SK-N-SH treated with all-trans-retinoic acid at 6 μM for 48 hours (cell line): ENCODE data around the gene VTI1A.

Experiments used
- ARNTL ChIP-seq: fragments of 450-650 bp; formaldehyde crosslinking; IDR thresholded peaks from 2 replicates; pipeline ENCODE4 v1.5.0; 2020; ENCODE audit warnings: low read depth, mild to moderate bottlenecking, moderate library complexity, borderline replicate concordance
- ESRRG ChIP-seq: fragments of 250-450 bp; sonication (Bioruptor Pico); IDR thresholded peaks from 2 replicates; pipeline ENCODE4 v1.6.1; 2021; ENCODE audit warnings: mild to moderate bottlenecking
- ISL1 ChIP-seq: fragments of 250-450 bp; sonication (Bioruptor Pico); IDR thresholded peaks from 2 replicates; pipeline ENCODE4 v2.1.2; 2022; ENCODE audit warnings: mild to moderate bottlenecking, moderate library complexity
- OSR1 ChIP-seq: fragments of 250-450 bp; sonication (Bioruptor Pico); IDR thresholded peaks from 2 replicates; pipeline ENCODE4 v1.8.0; 2022; ENCODE audit warnings: moderate library complexity, mild to moderate bottlenecking, inconsistent platforms
- RARB ChIP-seq: fragments of 250-450 bp; sonication (Bioruptor Pico); IDR thresholded peaks from 2 replicates; pipeline ENCODE4 v1.8.0; 2021; ENCODE audit warnings: mild to moderate bottlenecking, moderate library complexity
- ZC3H10 ChIP-seq: fragments of 250-450 bp; sonication (Bioruptor Pico); IDR thresholded peaks from 2 replicates; pipeline ENCODE4 v1.5.1; 2021; ENCODE audit warnings: mild to moderate bottlenecking, moderate library complexity
- ZFP3 ChIP-seq: fragments of 250-450 bp; sonication (Bioruptor Pico); IDR thresholded peaks from 2 replicates; pipeline ENCODE4 v1.5.0; 2020; ENCODE audit warnings: mild to moderate bottlenecking, moderate library complexity
- ZNF565 ChIP-seq: fragments of 450-650 bp; formaldehyde crosslinking; conservative IDR thresholded peaks from 2 replicates; pipeline ENCODE4 v1.5.0; 2020; ENCODE audit warnings: low read depth, mild to moderate bottlenecking, moderate library complexity
- ZNF70 ChIP-seq: fragments of 450-650 bp; formaldehyde crosslinking; IDR thresholded peaks from 2 replicates; pipeline ENCODE4 v1.5.0; 2020; ENCODE audit warnings: mild to moderate bottlenecking, moderate library complexity
- ZNF8 ChIP-seq: fragments of 450-650 bp; formaldehyde crosslinking; IDR thresholded peaks from 2 replicates; pipeline ENCODE4 v1.5.0; 2020; ENCODE audit warnings: mild to moderate bottlenecking, moderate library complexity
- TF ChIP-seq, protein P1 (sequence below): fragments of 250-450 bp; sonication (Bioruptor Pico); IDR thresholded peaks from 2 replicates; pipeline ENCODE4 v1.8.0; 2020; ENCODE audit warnings: mild to moderate bottlenecking, moderate library complexity, borderline replicate concordance

DNA sequence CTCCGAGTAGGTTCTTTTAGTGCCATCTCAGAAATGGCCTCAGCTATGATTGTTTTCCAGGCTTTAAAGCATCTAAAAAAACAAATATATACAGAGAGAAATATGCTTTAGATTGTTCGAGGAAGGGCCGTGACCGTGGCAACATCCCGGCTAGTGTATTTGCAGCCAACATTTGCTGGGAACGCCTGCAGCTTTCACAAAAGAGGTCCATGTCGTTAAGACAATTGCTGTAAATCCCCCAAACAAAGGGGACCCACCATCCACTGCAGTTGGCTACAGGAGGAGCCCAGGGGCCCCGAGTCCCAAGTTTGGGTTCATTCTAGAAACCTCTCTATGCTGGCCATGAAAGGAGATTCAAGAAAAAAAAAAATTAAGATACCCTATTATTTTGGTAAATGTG is 350.2 kb downstream of the VTI1A start:
- TF ChIP-seq OSR1 (CRISPR knock-in tag) (no peak), RARB (no peak), ZNF8 (CRISPR knock-in tag) (no peak), ESRRG (CRISPR knock-in tag) (no peak), ZNF70 (no peak), ZFP3 (CRISPR knock-in tag) (no peak), ISL1 (CRISPR knock-in tag) (no peak), ZNF565 (no peak), ZC3H10 (CRISPR knock-in tag) (no peak), ARNTL (no peak)
- TF ChIP-seq, protein P1, sequence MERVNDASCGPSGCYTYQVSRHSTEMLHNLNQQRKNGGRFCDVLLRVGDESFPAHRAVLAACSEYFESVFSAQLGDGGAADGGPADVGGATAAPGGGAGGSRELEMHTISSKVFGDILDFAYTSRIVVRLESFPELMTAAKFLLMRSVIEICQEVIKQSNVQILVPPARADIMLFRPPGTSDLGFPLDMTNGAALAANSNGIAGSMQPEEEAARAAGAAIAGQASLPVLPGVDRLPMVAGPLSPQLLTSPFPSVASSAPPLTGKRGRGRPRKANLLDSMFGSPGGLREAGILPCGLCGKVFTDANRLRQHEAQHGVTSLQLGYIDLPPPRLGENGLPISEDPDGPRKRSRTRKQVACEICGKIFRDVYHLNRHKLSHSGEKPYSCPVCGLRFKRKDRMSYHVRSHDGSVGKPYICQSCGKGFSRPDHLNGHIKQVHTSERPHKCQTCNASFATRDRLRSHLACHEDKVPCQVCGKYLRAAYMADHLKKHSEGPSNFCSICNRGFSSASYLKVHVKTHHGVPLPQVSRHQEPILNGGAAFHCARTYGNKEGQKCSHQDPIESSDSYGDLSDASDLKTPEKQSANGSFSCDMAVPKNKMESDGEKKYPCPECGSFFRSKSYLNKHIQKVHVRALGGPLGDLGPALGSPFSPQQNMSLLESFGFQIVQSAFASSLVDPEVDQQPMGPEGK (CRISPR knock-in tag): no peak
